Measurements from ENCODE around the gene ATG7.

DNA sequence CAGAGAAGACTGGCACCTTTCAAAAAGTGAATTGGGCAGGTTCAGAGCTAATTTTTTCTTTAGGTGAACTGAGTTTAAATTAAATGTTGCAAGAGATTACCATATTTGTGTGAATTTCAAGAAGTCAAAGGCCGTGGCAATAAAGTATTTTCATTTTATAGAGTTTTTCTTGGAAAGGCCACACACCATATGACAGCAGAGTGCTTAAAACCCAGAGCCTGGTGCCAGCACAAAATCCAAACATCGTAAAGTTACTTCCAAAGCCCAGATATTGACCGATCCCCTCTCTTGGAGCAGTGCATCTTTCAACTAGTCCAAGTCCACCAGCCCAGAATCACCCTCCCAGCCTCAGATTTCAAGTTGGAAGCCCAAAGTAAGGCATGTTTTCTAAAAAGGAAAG is 207.0 kb downstream of the ATG7 start:
- no peak for TF ChIP-seq ESRRG (CRISPR knock-in tag; IDR thresholded peaks at IDR 0.05)
- TF ChIP-seq, protein P1, sequence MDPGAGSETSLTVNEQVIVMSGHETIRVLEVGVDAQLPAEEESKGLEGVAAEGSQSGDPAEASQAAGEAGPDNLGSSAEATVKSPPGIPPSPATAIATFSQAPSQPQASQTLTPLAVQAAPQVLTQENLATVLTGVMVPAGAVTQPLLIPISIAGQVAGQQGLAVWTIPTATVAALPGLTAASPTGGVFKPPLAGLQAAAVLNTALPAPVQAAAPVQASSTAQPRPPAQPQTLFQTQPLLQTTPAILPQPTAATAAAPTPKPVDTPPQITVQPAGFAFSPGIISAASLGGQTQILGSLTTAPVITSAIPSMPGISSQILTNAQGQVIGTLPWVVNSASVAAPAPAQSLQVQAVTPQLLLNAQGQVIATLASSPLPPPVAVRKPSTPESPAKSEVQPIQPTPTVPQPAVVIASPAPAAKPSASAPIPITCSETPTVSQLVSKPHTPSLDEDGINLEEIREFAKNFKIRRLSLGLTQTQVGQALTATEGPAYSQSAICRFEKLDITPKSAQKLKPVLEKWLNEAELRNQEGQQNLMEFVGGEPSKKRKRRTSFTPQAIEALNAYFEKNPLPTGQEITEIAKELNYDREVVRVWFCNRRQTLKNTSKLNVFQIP (CRISPR knock-in tag; IDR thresholded peaks at IDR 0.05; ENCODE audit: borderline replicate concordance, low read depth) = no peak
- TF ChIP-seq, protein P2, sequence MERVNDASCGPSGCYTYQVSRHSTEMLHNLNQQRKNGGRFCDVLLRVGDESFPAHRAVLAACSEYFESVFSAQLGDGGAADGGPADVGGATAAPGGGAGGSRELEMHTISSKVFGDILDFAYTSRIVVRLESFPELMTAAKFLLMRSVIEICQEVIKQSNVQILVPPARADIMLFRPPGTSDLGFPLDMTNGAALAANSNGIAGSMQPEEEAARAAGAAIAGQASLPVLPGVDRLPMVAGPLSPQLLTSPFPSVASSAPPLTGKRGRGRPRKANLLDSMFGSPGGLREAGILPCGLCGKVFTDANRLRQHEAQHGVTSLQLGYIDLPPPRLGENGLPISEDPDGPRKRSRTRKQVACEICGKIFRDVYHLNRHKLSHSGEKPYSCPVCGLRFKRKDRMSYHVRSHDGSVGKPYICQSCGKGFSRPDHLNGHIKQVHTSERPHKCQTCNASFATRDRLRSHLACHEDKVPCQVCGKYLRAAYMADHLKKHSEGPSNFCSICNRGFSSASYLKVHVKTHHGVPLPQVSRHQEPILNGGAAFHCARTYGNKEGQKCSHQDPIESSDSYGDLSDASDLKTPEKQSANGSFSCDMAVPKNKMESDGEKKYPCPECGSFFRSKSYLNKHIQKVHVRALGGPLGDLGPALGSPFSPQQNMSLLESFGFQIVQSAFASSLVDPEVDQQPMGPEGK (CRISPR knock-in tag; IDR thresholded peaks at IDR 0.05; ENCODE audit: borderline replicate concordance) = no peak
- TF ChIP-seq, protein P3, sequence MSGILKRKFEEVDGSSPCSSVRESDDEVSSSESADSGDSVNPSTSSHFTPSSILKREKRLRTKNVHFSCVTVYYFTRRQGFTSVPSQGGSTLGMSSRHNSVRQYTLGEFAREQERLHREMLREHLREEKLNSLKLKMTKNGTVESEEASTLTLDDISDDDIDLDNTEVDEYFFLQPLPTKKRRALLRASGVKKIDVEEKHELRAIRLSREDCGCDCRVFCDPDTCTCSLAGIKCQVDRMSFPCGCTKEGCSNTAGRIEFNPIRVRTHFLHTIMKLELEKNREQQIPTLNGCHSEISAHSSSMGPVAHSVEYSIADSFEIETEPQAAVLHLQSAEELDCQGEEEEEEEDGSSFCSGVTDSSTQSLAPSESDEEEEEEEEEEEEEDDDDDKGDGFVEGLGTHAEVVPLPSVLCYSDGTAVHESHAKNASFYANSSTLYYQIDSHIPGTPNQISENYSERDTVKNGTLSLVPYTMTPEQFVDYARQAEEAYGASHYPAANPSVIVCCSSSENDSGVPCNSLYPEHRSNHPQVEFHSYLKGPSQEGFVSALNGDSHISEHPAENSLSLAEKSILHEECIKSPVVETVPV (CRISPR knock-in tag; IDR thresholded peaks at IDR 0.05) = no peak
- no peak for TF ChIP-seq ZFP30 (CRISPR knock-in tag; IDR thresholded peaks at IDR 0.05)
- no peak for TF ChIP-seq CSDC2 (CRISPR knock-in tag; IDR thresholded peaks at IDR 0.05)
- TF ChIP-seq, protein P4, sequence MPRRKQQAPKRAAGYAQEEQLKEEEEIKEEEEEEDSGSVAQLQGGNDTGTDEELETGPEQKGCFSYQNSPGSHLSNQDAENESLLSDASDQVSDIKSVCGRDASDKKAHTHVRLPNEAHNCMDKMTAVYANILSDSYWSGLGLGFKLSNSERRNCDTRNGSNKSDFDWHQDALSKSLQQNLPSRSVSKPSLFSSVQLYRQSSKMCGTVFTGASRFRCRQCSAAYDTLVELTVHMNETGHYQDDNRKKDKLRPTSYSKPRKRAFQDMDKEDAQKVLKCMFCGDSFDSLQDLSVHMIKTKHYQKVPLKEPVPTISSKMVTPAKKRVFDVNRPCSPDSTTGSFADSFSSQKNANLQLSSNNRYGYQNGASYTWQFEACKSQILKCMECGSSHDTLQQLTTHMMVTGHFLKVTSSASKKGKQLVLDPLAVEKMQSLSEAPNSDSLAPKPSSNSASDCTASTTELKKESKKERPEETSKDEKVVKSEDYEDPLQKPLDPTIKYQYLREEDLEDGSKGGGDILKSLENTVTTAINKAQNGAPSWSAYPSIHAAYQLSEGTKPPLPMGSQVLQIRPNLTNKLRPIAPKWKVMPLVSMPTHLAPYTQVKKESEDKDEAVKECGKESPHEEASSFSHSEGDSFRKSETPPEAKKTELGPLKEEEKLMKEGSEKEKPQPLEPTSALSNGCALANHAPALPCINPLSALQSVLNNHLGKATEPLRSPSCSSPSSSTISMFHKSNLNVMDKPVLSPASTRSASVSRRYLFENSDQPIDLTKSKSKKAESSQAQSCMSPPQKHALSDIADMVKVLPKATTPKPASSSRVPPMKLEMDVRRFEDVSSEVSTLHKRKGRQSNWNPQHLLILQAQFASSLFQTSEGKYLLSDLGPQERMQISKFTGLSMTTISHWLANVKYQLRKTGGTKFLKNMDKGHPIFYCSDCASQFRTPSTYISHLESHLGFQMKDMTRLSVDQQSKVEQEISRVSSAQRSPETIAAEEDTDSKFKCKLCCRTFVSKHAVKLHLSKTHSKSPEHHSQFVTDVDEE (CRISPR knock-in tag; IDR thresholded peaks at IDR 0.05) = no peak
- no peak for TF ChIP-seq BACH2 (CRISPR knock-in tag; IDR thresholded peaks at IDR 0.05; ENCODE audit: borderline replicate concordance)
- TF ChIP-seq, protein P5, sequence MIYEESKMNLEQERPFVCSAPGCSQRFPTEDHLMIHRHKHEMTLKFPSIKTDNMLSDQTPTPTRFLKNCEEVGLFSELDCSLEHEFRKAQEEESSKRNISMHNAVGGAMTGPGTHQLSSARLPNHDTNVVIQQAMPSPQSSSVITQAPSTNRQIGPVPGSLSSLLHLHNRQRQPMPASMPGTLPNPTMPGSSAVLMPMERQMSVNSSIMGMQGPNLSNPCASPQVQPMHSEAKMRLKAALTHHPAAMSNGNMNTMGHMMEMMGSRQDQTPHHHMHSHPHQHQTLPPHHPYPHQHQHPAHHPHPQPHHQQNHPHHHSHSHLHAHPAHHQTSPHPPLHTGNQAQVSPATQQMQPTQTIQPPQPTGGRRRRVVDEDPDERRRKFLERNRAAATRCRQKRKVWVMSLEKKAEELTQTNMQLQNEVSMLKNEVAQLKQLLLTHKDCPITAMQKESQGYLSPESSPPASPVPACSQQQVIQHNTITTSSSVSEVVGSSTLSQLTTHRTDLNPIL (CRISPR knock-in tag; IDR thresholded peaks at IDR 0.05; ENCODE audit: low read depth) = no peak
- TF ChIP-seq ZNF565 (CRISPR knock-in tag; conservative IDR thresholded peaks at IDR 0.05; ENCODE audit: low read depth) = no peak
- no peak for TF ChIP-seq SNAI2 (CRISPR knock-in tag; IDR thresholded peaks at IDR 0.05)
- no peak for TF ChIP-seq RARB (CRISPR knock-in tag; IDR thresholded peaks at IDR 0.05)
- TF ChIP-seq ZNF8 (CRISPR knock-in tag; IDR thresholded peaks at IDR 0.05) = no peak
